AG04450 (cell line): ENCODE measurements around the gene AMFR. TPM values are rescaled to one million over a fixed set of nuclear protein-coding genes. Genes with fewer than 3 reads are reported as not detected.

Experiments
- CTCF ChIA-PET: fragments of 300-600, 350-600 bp; formaldehyde crosslinking; extraction: SDS; loops from one replicate; lab custom pipeline; 2022; ENCODE audit warnings: antibody characterized with exemption, inconsistent platforms; lab: Charles Lee
- POLR2A ChIA-PET: fragments of 350-600 bp; formaldehyde crosslinking; extraction: SDS; loops from one replicate; lab custom pipeline; 2021; ENCODE audit warnings: antibody characterized with exemption, inconsistent platforms; lab: Yijun Ruan, JAX
- DNase-seq: peaks from one replicate; pipeline ENCODE4 v3.0.0-alpha.2; 2011; ENCODE audit warnings: low read depth, low spot score
- H3K27ac ChIP-seq: one replicate; pipeline ENCODE4 v1.5.1; 2012; ENCODE audit warnings: low read depth, low read length, control low read depth
- H3K27me3 ChIP-seq: one replicate; pipeline ENCODE4 v1.6.0; 2012; ENCODE audit warnings: low read length; ENCODE audit not compliant: control insufficient read depth, insufficient read depth
- H3K4me3 ChIP-seq: 2 replicates; pipeline ENCODE4 v1.5.1; 2011; ENCODE audit warnings: mild to moderate bottlenecking, low read depth, low read length, control low read depth
- H3K9me3 ChIP-seq: 2 replicates; pipeline ENCODE4 v1.5.1; 2012; ENCODE audit warnings: low read length; ENCODE audit not compliant: control insufficient read depth, insufficient read depth
- polyA plus RNA-seq: library from polyadenylated mRNA; depleted of rRNA; stranded (reverse); fragments of >200 nt; gene quantifications from 2 replicates; pipeline ENCODE4 v1.2.3, GENCODE V29; 2011
- TF ChIP-seq, protein P1 (sequence below): IDR thresholded peaks from 2 replicates; pipeline ENCODE4 v1.5.1; 2011; ENCODE audit warnings: low read depth, low read length, control low read depth, inconsistent platforms

Gene AMFR
- polyA plus RNA-seq, 1 experiment: 77.9 TPM

DNA sequence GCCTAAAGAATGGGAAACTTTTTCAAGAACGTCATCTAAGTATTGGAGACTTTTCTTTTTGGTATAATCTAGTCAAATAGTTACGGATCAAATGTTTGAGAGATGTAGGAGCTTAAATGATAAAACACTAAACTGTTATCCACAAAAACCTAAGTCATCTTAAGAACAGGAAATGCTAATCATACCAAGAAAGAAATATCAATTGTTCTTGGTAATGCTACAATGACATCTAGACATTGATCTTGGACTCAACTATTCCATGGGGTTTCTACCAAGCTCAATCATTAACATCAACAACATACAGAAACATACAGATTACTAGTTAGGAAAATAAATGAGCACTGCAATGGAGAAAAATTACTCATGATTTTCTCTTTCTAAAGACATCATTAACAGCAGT, 21.9 kb upstream of the AMFR start:
- Histone ChIP-seq H3K27me3 (no peaks in the 10 kb centered on the region), H3K27ac (no peak overlapping the region), H3K4me3 (no peak overlapping the region), H3K9me3 (no peaks in the 10 kb centered on the region; the same call in 1 of the 2 replicates)
- POLR2A ChIA-PET: interaction anchor here (0.5 kb wide), 1 partner anchor 16 kb away, joined by 3 read pairs; no protein-coding TSS in a partner anchor
- CTCF ChIA-PET: no interaction called here
- DNase-seq: no peak
- TF ChIP-seq, protein P1, sequence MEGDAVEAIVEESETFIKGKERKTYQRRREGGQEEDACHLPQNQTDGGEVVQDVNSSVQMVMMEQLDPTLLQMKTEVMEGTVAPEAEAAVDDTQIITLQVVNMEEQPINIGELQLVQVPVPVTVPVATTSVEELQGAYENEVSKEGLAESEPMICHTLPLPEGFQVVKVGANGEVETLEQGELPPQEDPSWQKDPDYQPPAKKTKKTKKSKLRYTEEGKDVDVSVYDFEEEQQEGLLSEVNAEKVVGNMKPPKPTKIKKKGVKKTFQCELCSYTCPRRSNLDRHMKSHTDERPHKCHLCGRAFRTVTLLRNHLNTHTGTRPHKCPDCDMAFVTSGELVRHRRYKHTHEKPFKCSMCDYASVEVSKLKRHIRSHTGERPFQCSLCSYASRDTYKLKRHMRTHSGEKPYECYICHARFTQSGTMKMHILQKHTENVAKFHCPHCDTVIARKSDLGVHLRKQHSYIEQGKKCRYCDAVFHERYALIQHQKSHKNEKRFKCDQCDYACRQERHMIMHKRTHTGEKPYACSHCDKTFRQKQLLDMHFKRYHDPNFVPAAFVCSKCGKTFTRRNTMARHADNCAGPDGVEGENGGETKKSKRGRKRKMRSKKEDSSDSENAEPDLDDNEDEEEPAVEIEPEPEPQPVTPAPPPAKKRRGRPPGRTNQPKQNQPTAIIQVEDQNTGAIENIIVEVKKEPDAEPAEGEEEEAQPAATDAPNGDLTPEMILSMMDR: no peak

DNA sequence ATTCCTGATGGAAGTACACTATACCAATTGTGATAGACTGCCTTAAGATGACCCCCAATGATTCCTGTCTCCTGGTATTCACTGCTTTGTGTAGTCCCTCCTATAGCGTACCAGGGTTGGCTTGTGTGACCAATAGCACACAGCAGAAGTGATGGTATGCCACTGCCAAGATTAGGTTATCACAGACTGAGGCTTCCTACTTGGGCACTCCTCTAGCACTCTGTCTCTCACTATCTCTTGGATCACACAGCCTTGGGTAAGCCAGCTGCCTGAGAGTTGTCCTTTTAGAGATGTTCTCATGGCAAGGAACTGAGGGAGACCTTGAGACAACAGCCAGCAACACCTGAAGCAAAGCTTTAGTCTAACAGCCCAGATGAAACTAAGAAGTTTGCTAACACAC, 12.7 kb upstream of the AMFR start:
- ChIA-PET CTCF (interaction anchor here (1.0 kb wide), 1 partner anchor 119 kb away, joined by 3 read pairs; no protein-coding TSS in a partner anchor), POLR2A (interaction anchor here (0.7 to 1.4 kb wide), 2 partner anchors 13 to 38 kb away, joined by 3 read pairs; partner anchors contain the start of genes NUDT21 and OGFOD1)
- H3K27ac ChIP-seq: no peak overlapping the region
- H3K4me3 ChIP-seq: no peak overlapping the region
- TF ChIP-seq, protein P1: no peak
- H3K27me3 ChIP-seq: no peaks in the 10 kb centered on the region
- no peaks in the 10 kb centered on the region for H3K9me3 ChIP-seq
- no peak for DNase-seq

DNA sequence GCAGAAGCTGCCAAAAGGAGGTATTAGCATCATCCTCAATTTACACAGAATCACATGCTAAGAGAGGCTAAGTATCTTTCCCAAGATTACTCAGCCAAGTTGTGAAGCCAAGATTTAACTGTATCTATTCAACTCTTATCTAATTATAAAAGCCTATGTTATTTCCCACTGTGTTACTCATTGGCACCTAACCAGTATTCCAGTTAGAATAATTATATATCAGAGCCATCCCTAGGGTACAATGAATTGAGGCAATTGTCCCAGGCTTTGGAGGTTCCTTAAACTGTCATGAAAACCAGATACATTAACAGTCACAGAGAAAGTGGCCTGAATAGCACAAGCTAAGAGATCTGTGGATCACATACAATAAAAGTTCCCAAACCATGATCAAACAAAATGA, 10.9 kb upstream of the AMFR start:
- H3K4me3 ChIP-seq: no peak overlapping the region
- POLR2A ChIA-PET: no interaction called here
- no peaks in the 10 kb centered on the region for H3K9me3 ChIP-seq
- CTCF ChIA-PET: no interaction called here
- no peak for DNase-seq
- no peak overlapping the region for H3K27ac ChIP-seq
- H3K27me3 ChIP-seq: no peaks in the 10 kb centered on the region
- TF ChIP-seq, protein P1: no peak

DNA sequence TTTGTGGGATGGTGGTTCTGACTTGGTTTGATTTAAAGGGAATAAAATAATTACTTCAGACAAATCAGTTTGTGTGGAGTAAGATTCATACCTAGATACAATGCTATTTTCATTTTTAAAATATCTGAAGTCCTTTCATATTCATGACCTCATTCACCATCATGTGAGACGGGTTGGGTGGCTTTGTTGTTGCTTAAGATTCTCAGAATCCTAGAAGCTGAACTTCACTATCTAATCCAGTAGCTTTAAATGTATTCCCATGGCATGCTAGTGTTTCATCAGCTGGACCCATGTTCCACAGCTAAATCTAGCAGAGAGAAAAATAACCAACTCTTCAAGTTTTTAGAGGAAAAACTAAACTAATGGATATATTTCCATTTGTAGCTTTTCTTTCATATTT, 2.7 kb upstream of the AMFR start:
- Histone ChIP-seq H3K27me3 (no peaks in the 10 kb centered on the region), H3K9me3 (no peaks in the 10 kb centered on the region), H3K4me3 (no peak overlapping the region), H3K27ac (no peak overlapping the region)
- DNase-seq: no peak
- POLR2A ChIA-PET: no interaction called here
- TF ChIP-seq, protein P1: no peak
- CTCF ChIA-PET: interaction anchor here (1.9 kb wide), 1 partner anchor 109 kb away, joined by 5 read pairs; no protein-coding TSS in a partner anchor

DNA sequence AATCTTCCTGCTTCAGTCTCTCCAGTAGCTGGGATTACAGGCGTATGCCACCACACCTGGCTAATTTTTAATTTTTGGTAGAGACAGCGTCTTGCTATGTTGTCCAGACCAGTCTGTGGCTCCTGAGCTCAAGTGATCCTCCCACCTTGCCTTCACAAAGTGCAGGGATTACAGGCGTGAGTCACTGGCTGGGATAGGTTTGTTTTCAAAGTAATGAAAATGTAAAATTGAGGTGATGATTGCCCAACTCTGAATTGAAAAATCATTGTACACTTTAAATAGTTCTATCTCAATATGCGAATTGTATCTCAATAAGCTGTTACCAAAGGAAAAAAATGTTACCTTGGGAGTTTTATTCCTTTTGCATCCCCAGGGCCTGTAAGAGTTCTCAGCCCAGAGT, 1.2 kb upstream of the AMFR start:
- Histone ChIP-seq H3K27me3 (no peaks in the 10 kb centered on the region), H3K4me3 (no peak overlapping the region), H3K9me3 (no peaks in the 10 kb centered on the region), H3K27ac (no peak overlapping the region)
- no peak for DNase-seq
- TF ChIP-seq, protein P1: no peak
- CTCF ChIA-PET: interaction anchor here (0.8 to 1.9 kb wide), 2 partner anchors 70 to 108 kb away, joined by 3 to 5 read pairs; no protein-coding TSS in a partner anchor
- POLR2A ChIA-PET: no interaction called here
